HCT116 (cell line): ENCODE data around the gene GSTK1.

Experiments
- EZH2 ChIP-seq: fragments of 200-600 bp; sonication (generic); IDR thresholded peaks from 2 replicates; pipeline ENCODE4 v1.6.1; 2017; ENCODE audit warnings: antibody characterized with exemption, mixed run types
- FOSL1 ChIP-seq: IDR thresholded peaks from 2 replicates; pipeline ENCODE4 v1.6.1; 2012; ENCODE audit warnings: low read depth
- POLR2A ChIP-seq: IDR thresholded peaks from 2 replicates; pipeline ENCODE4 v1.7.0; 2011; ENCODE audit warnings: borderline replicate concordance; ENCODE audit not compliant: insufficient read depth, insufficient read length; ENCODE audit errors: extremely low read depth
- POLR2AphosphoS5 ChIP-seq: IDR thresholded peaks from 2 replicates; pipeline ENCODE4 v1.6.1; 2011; ENCODE audit warnings: mild to moderate bottlenecking, low read depth, low read length, moderate library complexity
- SP1 ChIP-seq: IDR thresholded peaks from 2 replicates; pipeline ENCODE4 v1.6.1; 2012; ENCODE audit warnings: low read depth
- TCF7L2 ChIP-seq: IDR thresholded peaks from 2 replicates; pipeline ENCODE4 v1.7.0; 2011; ENCODE audit warnings: borderline replicate concordance, inconsistent platforms; ENCODE audit not compliant: insufficient read depth, insufficient read length; ENCODE audit errors: extremely low read depth
- YY1 ChIP-seq: IDR thresholded peaks from 2 replicates; pipeline ENCODE4 v1.6.1; 2011; ENCODE audit warnings: low read length, low read depth, moderate library complexity, mild to moderate bottlenecking; ENCODE audit not compliant: insufficient replicate concordance; ENCODE audit errors: extremely low read depth
- TF ChIP-seq, protein P1 (sequence below), 3 experiments: fragments of 200-600 bp in 1 of 3; sonication (generic) in 1 of 3; IDR thresholded peaks in 2 of 3; conservative IDR thresholded peaks in 1 of 3; 2 replicates each; pipeline ENCODE4 v1.5.1; 2012 to 2017; ENCODE audit warnings: low read depth in 2 of 3, low read length in 2 of 3, antibody characterized with exemption in 1 of 3, borderline replicate concordance in 1 of 3, control low read depth in 1 of 3, mild to moderate bottlenecking in 1 of 3, mixed read lengths in 1 of 3, mixed run types in 1 of 3, moderate library complexity in 1 of 3; ENCODE audit not compliant: insufficient read depth in 1 of 3
- TF ChIP-seq, protein P2 (sequence below): IDR thresholded peaks from 2 replicates; pipeline ENCODE4 v1.6.1; 2012; ENCODE audit warnings: low read depth
- TF ChIP-seq, protein P3 (sequence below): IDR thresholded peaks from 2 replicates; pipeline ENCODE4 v1.6.1; 2012

DNA sequence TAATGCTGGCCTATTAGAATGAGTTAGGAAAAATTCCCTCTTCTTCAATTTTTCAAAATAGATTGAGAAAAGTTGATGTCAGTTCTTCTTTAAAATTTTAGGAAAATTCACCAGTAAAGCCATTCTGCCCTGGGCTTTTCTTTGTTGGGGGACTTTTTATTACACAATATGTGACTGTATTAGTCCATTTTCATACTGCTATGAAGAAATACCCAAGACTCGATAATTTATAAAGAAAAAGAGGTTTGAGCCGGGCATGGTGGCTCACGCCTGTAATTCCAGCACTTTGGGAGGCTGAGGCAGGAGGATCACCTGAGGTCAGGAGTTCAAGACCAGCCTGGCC lies 28.7 kb upstream of the GSTK1 start:
- TF ChIP-seq, protein P1, sequence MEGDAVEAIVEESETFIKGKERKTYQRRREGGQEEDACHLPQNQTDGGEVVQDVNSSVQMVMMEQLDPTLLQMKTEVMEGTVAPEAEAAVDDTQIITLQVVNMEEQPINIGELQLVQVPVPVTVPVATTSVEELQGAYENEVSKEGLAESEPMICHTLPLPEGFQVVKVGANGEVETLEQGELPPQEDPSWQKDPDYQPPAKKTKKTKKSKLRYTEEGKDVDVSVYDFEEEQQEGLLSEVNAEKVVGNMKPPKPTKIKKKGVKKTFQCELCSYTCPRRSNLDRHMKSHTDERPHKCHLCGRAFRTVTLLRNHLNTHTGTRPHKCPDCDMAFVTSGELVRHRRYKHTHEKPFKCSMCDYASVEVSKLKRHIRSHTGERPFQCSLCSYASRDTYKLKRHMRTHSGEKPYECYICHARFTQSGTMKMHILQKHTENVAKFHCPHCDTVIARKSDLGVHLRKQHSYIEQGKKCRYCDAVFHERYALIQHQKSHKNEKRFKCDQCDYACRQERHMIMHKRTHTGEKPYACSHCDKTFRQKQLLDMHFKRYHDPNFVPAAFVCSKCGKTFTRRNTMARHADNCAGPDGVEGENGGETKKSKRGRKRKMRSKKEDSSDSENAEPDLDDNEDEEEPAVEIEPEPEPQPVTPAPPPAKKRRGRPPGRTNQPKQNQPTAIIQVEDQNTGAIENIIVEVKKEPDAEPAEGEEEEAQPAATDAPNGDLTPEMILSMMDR (IDR thresholded peaks at IDR 0.05 in 2 of 3, conservative IDR thresholded peaks at IDR 0.05 in 1 of 3; ENCODE audit: borderline replicate concordance in 1 of 3, insufficient read depth in 1 of 3, low read depth in 2 of 3, low read length in 2 of 3), result no peak
- TF ChIP-seq, protein P2, sequence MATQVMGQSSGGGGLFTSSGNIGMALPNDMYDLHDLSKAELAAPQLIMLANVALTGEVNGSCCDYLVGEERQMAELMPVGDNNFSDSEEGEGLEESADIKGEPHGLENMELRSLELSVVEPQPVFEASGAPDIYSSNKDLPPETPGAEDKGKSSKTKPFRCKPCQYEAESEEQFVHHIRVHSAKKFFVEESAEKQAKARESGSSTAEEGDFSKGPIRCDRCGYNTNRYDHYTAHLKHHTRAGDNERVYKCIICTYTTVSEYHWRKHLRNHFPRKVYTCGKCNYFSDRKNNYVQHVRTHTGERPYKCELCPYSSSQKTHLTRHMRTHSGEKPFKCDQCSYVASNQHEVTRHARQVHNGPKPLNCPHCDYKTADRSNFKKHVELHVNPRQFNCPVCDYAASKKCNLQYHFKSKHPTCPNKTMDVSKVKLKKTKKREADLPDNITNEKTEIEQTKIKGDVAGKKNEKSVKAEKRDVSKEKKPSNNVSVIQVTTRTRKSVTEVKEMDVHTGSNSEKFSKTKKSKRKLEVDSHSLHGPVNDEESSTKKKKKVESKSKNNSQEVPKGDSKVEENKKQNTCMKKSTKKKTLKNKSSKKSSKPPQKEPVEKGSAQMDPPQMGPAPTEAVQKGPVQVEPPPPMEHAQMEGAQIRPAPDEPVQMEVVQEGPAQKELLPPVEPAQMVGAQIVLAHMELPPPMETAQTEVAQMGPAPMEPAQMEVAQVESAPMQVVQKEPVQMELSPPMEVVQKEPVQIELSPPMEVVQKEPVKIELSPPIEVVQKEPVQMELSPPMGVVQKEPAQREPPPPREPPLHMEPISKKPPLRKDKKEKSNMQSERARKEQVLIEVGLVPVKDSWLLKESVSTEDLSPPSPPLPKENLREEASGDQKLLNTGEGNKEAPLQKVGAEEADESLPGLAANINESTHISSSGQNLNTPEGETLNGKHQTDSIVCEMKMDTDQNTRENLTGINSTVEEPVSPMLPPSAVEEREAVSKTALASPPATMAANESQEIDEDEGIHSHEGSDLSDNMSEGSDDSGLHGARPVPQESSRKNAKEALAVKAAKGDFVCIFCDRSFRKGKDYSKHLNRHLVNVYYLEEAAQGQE, result no peak
- no peak for TF ChIP-seq TCF7L2
- no peak for TF ChIP-seq SP1
- TF ChIP-seq, protein P3, sequence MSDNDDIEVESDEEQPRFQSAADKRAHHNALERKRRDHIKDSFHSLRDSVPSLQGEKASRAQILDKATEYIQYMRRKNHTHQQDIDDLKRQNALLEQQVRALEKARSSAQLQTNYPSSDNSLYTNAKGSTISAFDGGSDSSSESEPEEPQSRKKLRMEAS, result no peak
- TF ChIP-seq EZH2, result no peak
- TF ChIP-seq POLR2AphosphoS5, result no peak
- TF ChIP-seq FOSL1, result no peak
- TF ChIP-seq POLR2A, result no peak
- TF ChIP-seq YY1, result no peak
